Measurements from ENCODE around the gene LDLRAD3.

The LDLRAD3 gene

DNA sequence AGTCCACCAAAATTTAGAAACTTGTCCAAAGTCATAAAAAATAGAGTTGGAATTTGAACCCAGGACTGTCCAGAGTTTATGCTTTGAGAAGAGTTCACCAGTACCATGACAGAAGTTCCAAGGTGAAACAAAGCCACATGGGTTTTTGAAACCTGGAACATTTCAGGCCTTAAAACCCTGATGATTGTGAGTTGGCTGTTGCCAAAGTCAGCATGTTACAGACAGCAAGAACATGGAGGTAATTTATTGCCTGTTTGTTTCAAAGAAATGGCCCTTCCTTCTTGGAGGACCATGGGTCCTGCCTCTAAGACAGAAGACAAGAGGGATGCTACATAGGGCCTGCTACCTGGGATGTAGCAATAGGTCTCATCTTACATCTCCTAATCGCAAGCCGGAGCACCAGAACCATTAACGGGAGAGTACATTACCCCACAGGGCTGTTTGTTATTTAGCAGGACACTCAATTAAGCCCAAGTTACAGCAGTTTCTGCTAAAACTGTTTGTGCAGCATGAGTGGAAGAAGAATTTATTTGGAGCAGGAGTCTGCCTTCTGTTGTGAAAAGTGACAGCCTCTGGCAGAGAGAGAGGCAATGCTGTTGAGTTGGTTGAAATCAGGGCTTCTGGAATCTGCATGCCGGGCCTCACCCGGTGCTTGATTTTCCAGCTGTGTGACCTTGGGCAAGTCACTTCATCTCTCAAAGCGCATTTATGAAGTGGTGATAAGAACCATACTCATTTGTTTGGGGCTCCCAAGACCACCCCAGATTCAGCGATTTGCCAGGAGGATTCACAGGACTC, 136.2 kb downstream of the LDLRAD3 start:
- H3K4me1 ChIP-seq = no peaks in the 10 kb centered on the region
- H3K9me3 ChIP-seq (ENCODE audit: control insufficient read depth, low read length) = no peaks in the 10 kb centered on the region
- no peaks in the 10 kb centered on the region for H3K36me3 ChIP-seq (ENCODE audit: control insufficient read depth, insufficient read depth, low read length)
- no peak overlapping the region for H3K4me2 ChIP-seq (ENCODE audit: low read length)
- TF ChIP-seq, protein P1, sequence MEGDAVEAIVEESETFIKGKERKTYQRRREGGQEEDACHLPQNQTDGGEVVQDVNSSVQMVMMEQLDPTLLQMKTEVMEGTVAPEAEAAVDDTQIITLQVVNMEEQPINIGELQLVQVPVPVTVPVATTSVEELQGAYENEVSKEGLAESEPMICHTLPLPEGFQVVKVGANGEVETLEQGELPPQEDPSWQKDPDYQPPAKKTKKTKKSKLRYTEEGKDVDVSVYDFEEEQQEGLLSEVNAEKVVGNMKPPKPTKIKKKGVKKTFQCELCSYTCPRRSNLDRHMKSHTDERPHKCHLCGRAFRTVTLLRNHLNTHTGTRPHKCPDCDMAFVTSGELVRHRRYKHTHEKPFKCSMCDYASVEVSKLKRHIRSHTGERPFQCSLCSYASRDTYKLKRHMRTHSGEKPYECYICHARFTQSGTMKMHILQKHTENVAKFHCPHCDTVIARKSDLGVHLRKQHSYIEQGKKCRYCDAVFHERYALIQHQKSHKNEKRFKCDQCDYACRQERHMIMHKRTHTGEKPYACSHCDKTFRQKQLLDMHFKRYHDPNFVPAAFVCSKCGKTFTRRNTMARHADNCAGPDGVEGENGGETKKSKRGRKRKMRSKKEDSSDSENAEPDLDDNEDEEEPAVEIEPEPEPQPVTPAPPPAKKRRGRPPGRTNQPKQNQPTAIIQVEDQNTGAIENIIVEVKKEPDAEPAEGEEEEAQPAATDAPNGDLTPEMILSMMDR (IDR thresholded peaks at IDR 0.05) = no peak
- H3K27ac ChIP-seq = no peak overlapping the region
- no peak overlapping the region for H3K4me3 ChIP-seq (ENCODE audit: low read depth, low read length)
- H3K79me2 ChIP-seq = no peaks in the 10 kb centered on the region
- H2AFZ ChIP-seq = no peak overlapping the region
- no peak overlapping the region for H3K9ac ChIP-seq
- no peaks in the 10 kb centered on the region for H3K27me3 ChIP-seq (ENCODE audit: control insufficient read depth, insufficient read depth, low read length)

DNA sequence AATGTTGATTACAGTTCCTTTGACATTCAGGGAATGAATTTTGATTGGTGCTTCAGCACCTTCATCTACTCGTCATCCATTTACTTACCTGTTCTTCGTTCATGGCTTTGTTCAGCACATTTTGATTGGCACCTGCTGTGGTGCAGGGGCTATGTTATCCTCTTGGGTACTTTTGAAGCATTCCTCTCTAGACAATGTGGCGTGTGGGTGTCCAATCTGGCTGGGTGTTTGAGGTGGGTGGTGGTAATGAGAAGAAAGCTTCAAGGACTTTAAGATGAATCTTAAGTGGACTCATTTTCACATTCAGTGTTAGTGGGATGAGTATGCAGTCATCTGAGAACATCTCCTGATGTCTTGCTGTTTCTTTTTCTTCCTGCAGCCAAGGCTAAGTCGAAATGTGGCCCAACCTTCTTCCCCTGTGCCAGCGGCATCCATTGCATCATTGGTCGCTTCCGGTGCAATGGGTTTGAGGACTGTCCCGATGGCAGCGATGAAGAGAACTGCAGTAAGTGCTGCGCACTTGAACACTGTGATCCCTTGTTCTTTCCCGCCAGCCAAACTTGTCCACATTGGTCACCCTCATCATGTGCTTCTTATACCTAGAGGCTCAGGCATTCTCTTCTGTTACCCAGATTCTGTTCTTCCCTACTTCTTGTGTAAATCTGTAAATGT, 137.5 kb downstream of the LDLRAD3 start:
- no peak overlapping the region for H2AFZ ChIP-seq
- no peak overlapping the region for H3K27ac ChIP-seq
- TF ChIP-seq, protein P1 (IDR thresholded peaks at IDR 0.05) = no peak

DNA sequence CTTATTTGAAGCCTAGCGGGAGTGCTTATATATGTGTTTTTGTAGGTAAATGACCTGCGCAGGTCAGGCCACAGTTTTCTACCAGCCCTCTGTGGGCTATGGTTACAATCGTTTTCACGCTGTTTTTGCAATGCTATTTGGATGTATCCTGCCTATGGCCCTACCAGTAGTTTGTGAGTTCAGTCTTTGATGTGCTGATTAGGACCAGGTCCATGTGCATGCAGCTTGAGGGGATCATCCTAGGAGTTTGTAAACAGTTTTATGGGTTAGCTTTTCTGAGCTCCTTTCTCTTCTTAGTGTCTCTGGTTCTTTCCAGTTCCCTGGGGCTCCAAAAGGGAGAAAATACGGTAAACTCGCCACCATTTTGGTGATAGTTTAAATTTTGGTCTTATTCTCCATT, 142.5 kb downstream of the LDLRAD3 start:
- Histone ChIP-seq H3K79me2 (no peaks in the 10 kb centered on the region), H3K36me3 (ENCODE audit: control insufficient read depth, insufficient read depth, low read length) (no peaks in the 10 kb centered on the region), H3K9me3 (ENCODE audit: control insufficient read depth, low read length) (no peaks in the 10 kb centered on the region), H3K9ac (no peak overlapping the region), H2AFZ (no peak overlapping the region), H3K4me1 (no peaks in the 10 kb centered on the region), H3K27me3 (ENCODE audit: control insufficient read depth, insufficient read depth, low read length) (no peaks in the 10 kb centered on the region), H3K4me3 (ENCODE audit: low read depth, low read length) (no peak overlapping the region), H3K4me2 (ENCODE audit: low read length) (no peak overlapping the region), H3K27ac (no peak overlapping the region)
- TF ChIP-seq, protein P1 (IDR thresholded peaks at IDR 0.05) = no peak

More for the DNA sequence above, 137.5 kb downstream of the LDLRAD3 start:
- no peaks in the 10 kb centered on the region for H3K27me3 ChIP-seq (ENCODE audit: control insufficient read depth, insufficient read depth, low read length)
- H3K4me1 ChIP-seq = no peaks in the 10 kb centered on the region
- H3K79me2 ChIP-seq = no peaks in the 10 kb centered on the region
- no peaks in the 10 kb centered on the region for H3K36me3 ChIP-seq (ENCODE audit: control insufficient read depth, insufficient read depth, low read length)
- no peaks in the 10 kb centered on the region for H3K9me3 ChIP-seq (ENCODE audit: control insufficient read depth, low read length)
- H3K9ac ChIP-seq = no peak overlapping the region
- H3K4me2 ChIP-seq (ENCODE audit: low read length) = no peak overlapping the region
- H3K4me3 ChIP-seq (ENCODE audit: low read depth, low read length) = no peak overlapping the region

GRCh38 chr11:36088266-36088972, 144.6 kb downstream of the LDLRAD3 start:
- Histone ChIP-seq H3K4me1 (no peaks in the 10 kb centered on the region), H3K9me3 (ENCODE audit: control insufficient read depth, low read length) (no peaks in the 10 kb centered on the region), H3K4me3 (ENCODE audit: low read depth, low read length) (no peak overlapping the region), H3K36me3 (ENCODE audit: control insufficient read depth, insufficient read depth, low read length) (no peaks in the 10 kb centered on the region), H3K4me2 (ENCODE audit: low read length) (no peak overlapping the region), H2AFZ (no peak overlapping the region), H3K9ac (no peak overlapping the region), H3K27me3 (ENCODE audit: control insufficient read depth, insufficient read depth, low read length) (no peaks in the 10 kb centered on the region), H3K79me2 (no peaks in the 10 kb centered on the region), H3K27ac (no peak overlapping the region)
- TF ChIP-seq, protein P1 (IDR thresholded peaks at IDR 0.05) = no peak
